Epithelial cell of proximal tubule (primary cell): ENCODE results near the gene FAHD2A. TPM values are rescaled to one million over a fixed set of nuclear protein-coding genes. Genes with fewer than 3 reads are reported as not detected.

Source experiments
- DNase-seq: peaks from one replicate; pipeline ENCODE4 v3.0.0-alpha.2; 2011; ENCODE audit warnings: low read depth
- H3K4me3 ChIP-seq: 2 replicates; pipeline ENCODE4 v1.5.1; 2011; ENCODE audit warnings: low read depth, mild to moderate bottlenecking, low read length
- total RNA-seq: library from RNA; depleted of rRNA; stranded (reverse); fragments of >200 nt; gene quantifications from 2 replicates; pipeline ENCODE4 v1.2.3, GENCODE V29; 2015
- TF ChIP-seq, protein P1 (sequence below): conservative IDR thresholded peaks from 2 replicates; pipeline ENCODE4 v1.5.1; 2012; ENCODE audit warnings: low read depth, mild to moderate bottlenecking, low read length

The FAHD2A gene
- total RNA-seq, 1 donor from 2014 or later, result 31.4 TPM

DNA sequence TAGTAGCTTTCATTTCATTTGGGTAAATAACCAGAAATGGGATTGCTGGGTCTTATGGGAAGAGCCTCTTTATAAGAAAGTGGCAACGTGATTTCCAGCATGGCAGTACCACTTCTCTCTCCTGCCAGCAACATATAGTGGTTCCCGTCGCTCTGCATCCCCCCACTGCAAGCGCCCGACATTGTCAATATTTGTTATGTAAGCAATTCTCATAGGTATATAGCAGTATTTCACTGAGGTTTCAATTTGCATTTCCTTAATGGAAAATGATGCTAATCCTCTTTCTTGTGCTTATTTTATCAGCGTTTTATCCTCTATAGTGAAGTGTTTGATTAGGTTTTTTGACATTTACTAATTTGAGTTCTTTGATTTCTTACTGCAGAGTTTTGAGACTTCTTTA is 36.0 kb upstream of the FAHD2A start:
- no peak for DNase-seq
- H3K4me3 ChIP-seq, result no peak overlapping the region
- TF ChIP-seq, protein P1, sequence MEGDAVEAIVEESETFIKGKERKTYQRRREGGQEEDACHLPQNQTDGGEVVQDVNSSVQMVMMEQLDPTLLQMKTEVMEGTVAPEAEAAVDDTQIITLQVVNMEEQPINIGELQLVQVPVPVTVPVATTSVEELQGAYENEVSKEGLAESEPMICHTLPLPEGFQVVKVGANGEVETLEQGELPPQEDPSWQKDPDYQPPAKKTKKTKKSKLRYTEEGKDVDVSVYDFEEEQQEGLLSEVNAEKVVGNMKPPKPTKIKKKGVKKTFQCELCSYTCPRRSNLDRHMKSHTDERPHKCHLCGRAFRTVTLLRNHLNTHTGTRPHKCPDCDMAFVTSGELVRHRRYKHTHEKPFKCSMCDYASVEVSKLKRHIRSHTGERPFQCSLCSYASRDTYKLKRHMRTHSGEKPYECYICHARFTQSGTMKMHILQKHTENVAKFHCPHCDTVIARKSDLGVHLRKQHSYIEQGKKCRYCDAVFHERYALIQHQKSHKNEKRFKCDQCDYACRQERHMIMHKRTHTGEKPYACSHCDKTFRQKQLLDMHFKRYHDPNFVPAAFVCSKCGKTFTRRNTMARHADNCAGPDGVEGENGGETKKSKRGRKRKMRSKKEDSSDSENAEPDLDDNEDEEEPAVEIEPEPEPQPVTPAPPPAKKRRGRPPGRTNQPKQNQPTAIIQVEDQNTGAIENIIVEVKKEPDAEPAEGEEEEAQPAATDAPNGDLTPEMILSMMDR, result no peak

DNA sequence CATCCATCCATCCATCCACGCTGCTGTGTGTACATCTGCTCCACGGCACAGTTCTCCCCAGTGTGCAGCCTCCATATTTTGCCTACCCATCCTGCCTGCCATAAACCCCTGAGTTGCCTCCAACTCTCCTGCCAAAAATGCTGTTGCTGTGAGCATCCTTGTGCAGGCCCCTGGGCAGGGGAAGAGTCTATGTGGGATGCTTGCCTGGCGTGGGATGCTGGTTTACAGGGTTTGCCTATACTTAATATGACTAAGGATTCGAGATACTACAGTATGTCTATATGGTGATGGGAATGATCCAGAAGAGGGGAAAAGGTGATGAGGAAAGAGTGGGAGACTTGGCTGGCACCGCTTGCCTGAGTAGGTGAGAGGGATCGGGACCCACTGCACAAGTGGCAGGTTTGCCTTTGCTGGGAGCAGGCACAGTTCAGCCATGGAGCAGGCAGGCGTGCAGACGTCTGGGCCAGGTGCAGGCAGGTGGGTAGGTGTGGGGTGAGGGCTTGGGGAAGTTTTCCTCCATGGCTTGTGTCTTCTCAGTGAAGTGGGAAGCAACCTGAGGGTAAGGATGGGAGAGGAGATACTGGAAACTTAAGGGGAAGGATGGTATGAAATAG is 30.2 kb upstream of the FAHD2A start:
- TF ChIP-seq, protein P1, result no peak
- DNase-seq, result no peak
- no peak overlapping the region for H3K4me3 ChIP-seq

DNA sequence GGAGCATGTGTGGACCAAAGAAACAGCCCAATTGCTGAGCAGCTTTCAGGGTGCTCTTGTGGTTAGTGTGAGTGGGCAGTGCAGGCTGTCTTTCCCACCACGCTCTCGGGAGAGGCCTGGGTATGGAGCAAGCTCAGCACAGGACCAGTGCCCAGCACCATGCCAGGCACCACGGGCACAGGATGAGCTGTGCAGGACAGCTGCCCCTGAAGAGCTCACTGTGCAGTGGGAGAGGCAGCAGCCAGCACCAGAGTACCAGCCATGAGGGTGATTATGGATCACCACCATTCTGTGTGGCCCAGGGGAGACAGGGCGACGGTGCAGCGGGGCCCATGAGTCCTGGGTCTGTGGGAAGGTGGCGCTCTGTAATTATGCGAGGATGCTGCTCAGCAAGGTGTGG is 29.7 kb upstream of the FAHD2A start:
- DNase-seq, result no peak
- no peak overlapping the region for H3K4me3 ChIP-seq
- TF ChIP-seq, protein P1, result no peak

DNA sequence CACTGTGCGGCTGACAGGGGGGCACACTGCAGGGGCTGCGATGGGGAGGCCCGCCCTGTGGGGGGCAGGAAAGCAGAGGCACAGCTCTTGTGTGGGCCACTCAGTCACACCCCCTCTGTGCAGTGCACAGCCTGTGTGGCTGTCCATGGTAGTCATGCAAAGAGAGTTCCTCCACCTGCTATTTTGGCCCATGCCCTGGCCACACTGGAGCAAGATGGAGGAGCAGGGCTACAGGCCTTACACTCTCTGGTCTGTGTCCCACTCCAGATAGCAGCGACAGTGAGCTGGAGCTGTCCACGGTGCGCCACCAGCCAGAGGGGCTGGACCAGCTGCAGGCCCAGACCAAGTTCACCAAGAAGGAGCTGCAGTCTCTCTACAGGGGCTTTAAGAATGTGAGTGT is 28.5 kb upstream of the FAHD2A start:
- DNase-seq, result no peak
- TF ChIP-seq, protein P1, result no peak
- no peak overlapping the region for H3K4me3 ChIP-seq

DNA sequence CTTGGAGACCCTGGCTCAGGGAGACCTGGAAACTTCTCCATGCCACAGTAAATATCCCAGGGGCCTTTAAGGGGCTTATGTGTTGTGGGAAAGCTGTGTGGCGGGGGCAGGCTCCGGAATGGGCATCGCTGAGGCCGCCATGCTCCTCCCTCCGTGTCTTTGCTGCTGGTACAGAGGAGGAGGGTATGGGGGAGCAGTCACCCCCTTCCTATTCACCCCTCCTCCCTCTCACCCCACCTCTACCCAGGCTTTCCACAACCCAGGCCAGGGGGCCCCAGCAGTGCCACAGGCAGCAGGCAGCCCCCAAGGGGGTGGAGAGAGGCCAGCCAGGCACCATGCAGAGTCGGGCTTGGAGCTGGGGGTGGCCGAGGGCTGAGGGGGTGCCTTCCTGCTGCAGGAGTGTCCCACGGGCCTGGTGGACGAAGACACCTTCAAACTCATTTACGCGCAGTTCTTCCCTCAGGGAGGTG is 28.0 kb upstream of the FAHD2A start:
- DNase-seq, result no peak
- TF ChIP-seq, protein P1, result no peak
- H3K4me3 ChIP-seq, result no peak overlapping the region

DNA sequence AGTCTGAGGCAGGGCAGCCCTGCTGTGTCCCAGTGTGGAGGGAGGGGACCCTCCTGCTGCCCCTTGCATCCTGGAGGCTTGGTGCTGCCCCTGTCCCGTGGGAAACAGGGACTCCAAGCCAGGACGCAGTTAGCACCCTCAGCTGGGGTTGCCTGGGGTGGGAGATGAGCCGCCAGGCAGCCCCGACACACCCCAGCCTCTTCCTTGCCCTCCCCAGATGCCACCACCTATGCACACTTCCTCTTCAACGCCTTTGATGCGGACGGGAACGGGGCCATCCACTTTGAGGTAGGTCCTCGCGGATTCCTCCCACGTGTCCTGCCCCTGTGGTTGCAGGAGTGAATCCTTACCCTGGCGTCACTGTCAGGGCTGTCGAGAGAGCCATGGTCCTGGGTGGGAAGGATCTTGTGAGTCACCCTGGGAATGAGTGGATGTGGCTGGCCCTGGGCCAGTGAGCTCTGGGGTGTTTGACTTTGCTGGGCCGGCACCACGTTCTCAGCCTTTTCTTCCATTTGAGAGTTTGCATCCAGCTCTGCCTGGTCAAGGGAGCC is 27.5 kb upstream of the FAHD2A start:
- H3K4me3 ChIP-seq, result no peak overlapping the region
- TF ChIP-seq, protein P1, result no peak
- DNase-seq, result no peak
